ENCODE measurements around the gene ATXN1. TPM values are rescaled to one million over a fixed set of nuclear protein-coding genes. Genes with fewer than 3 reads are reported as not detected.

The ATXN1 gene
- total and polyA plus RNA-seq, 2 experiments from 2014 or later: 14.2 to 20.1 TPM

DNA sequence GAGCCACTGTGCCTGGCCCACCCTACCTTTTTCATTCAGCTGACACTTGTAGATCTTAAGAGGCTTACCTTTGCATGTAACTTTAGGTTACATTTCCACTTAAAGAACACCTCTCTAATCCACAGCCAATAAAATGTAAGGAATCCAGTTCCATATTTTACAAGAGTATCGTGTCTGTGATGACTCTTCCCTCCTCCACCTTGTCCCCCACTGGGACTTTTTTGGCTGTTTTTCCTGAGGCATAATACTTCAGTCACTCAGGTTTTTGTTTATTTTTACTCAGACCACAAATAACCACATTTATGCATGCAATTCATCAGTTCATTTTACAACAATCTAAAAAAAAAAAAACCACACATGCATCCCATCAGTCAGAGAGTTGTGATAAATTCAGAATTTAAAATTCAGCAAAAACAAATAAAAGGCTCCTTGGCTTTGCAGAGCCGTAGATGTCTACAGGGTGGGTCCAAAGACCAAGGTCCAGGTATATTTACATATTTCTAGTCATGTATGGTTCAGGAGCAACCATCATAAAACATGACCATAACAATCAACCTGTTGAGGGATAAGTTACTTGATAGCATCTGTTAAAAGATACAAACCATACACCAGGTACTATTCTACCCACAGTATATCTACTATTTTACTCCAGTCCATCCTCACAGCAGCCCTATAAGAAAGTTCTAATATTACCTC, 9.9 kb downstream of the ATXN1 start:
- Histone ChIP-seq H2AFZ (no peak overlapping the region), H3K27me3 (replicated peaks; ENCODE audit: insufficient read depth) (no peaks in the 10 kb centered on the region), H3K79me2 (ENCODE audit: insufficient read depth) (peaks cover 94% of the 10 kb centered on the region), H4K20me1 (ENCODE audit: insufficient read depth) (no peaks in the 10 kb centered on the region), H3F3A (ENCODE audit: insufficient read depth) (peaks cover 59% of the 10 kb centered on the region), H3K36me3 (ENCODE audit: low read depth) (peaks cover 15% of the 10 kb centered on the region; the same call in 1 of the 2 replicates), H3K9ac (0 out of 2 replicates have a peak overlapping the region, but pooled peaks have one; percentile 46), H3K9me2 (ENCODE audit: insufficient read depth) (no peaks in the 10 kb centered on the region), H3K9me3 (ENCODE audit: low read depth) (no peaks in the 10 kb centered on the region), H3K4me2 (ENCODE audit: unreplicated experiment) (peak overlapping the region; percentile 49), H3K4me3 (no peak overlapping the region), H3K4me1 (ENCODE audit: insufficient read depth) (peaks cover 57% of the 10 kb centered on the region), H3K27ac (peak overlapping the region; percentile 85)
- 39 to 41% methylated on average over 2 of the region's 2 CpGs for WGBS, 2 experiments (ENCODE audit: low coverage in 1 of 2, low lambda C conversion rate in 2 of 2, missing lambda C conversion rate in 2 of 2)
- in situ Hi-C loops (cut with MboI): no loop called here
- TF ChIP-seq EZH2phosphoT487 (IDR thresholded peaks at IDR 0.05; ENCODE audit: insufficient read depth, low read depth) (no peak), EZH2 (IDR thresholded peaks at IDR 0.05; ENCODE audit: insufficient read depth, poor library complexity, severe bottlenecking) (no peak)
- peak; percentile 62 for DNase-seq

DNA sequence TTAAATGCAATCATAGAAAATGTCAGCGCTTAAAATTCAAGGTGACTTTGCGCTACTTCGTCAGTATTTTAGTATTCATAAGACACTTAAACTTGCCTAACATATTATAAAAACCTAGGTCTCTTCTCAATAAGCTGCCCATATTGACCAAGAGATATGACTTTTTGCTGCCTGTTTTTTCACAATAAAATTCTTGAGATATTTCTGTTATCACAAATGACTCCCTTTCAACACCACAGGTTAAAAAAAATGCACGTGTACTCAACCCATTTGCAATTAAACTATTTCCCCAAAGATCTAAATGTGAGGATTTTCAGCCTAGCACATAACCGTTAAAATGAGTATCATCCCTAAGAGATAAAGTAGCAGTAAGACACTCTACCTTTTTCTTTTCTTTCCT, 10.7 kb downstream of the ATXN1 start:
- Histone ChIP-seq H3F3A (ENCODE audit: insufficient read depth) (peaks cover 57% of the 10 kb centered on the region), H3K4me1 (ENCODE audit: insufficient read depth) (peaks cover 61% of the 10 kb centered on the region), H3K79me2 (ENCODE audit: insufficient read depth) (peaks cover 94% of the 10 kb centered on the region), H4K20me1 (ENCODE audit: insufficient read depth) (no peaks in the 10 kb centered on the region), H3K9me3 (ENCODE audit: low read depth) (no peaks in the 10 kb centered on the region), H3K9me2 (ENCODE audit: insufficient read depth) (no peaks in the 10 kb centered on the region), H2AFZ (no peak overlapping the region), H3K4me3 (no peak overlapping the region), H3K27ac (peak overlapping the region; percentile 85), H3K36me3 (ENCODE audit: low read depth) (peaks cover 15% of the 10 kb centered on the region; the same call in 1 of the 2 replicates), H3K27me3 (replicated peaks; ENCODE audit: insufficient read depth) (no peaks in the 10 kb centered on the region), H3K9ac (no peak overlapping the region), H3K4me2 (ENCODE audit: unreplicated experiment) (peak overlapping the region; percentile 23)
- TF ChIP-seq EZH2 (IDR thresholded peaks at IDR 0.05; ENCODE audit: insufficient read depth, poor library complexity, severe bottlenecking) (no peak), EZH2phosphoT487 (IDR thresholded peaks at IDR 0.05; ENCODE audit: insufficient read depth, low read depth) (no peak)
- WGBS, 2 experiments (ENCODE audit: low coverage in 1 of 2, low lambda C conversion rate in 2 of 2, missing lambda C conversion rate in 2 of 2): 88 to 91% methylated on average over 5 of the region's 5 CpGs
- DNase-seq: no peak
- in situ Hi-C loops (cut with MboI): no loop called here

DNA sequence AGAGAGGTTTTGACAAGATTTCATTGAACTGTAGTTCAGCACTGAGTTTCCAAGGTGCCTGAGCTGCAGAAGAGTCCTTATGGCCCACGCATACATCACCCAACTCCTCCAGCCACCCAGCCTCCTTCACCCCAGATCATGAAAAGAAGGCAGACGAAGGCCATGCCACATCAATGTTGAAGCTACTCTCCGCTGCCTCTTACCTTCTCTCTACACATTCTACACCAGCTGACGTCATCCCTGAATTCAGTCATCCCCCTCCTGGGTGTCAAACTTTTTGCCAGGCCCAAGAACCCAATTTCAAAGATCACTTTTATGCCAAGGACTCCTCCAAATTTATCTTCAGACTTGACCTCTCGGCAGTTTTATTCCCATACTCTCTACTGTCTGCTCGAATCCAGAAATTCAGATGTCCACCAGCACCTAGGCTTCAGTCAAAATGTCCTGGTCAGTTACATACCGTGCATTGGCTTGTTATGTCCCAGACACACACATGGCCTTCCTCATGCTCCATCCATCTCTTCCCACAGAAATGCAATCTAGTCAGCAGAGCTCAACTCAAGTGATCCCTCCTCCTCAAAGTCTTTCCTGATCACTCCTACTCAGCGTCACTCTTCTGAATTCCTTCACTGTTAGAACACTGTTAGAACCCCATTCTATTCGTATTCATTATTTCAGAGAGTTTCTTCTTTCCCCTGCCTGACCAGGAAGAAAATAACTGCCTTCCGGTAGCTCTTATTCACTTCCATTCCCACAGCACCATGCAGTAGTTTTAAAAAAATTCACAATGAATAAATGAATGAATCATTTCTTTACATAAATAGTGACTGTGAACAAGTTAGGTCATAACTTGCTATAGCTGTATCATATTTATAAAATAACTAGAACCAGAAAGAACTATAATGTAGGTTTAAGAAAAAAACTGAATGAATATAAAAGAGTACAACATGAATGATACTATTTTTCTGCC, 11.5 kb downstream of the ATXN1 start:
- Histone ChIP-seq H3K9me3 (ENCODE audit: low read depth) (no peaks in the 10 kb centered on the region), H3K9ac (no peak overlapping the region), H3K27ac (peak overlapping the region; percentile 85; the same call in 1 of the 2 replicates), H3K36me3 (ENCODE audit: low read depth) (peaks cover 15% of the 10 kb centered on the region; the same call in 1 of the 2 replicates), H4K20me1 (ENCODE audit: insufficient read depth) (no peaks in the 10 kb centered on the region), H2AFZ (no peak overlapping the region), H3K4me1 (ENCODE audit: insufficient read depth) (peaks cover 68% of the 10 kb centered on the region), H3K79me2 (ENCODE audit: insufficient read depth) (peaks cover 94% of the 10 kb centered on the region), H3K4me3 (no peak overlapping the region), H3K4me2 (ENCODE audit: unreplicated experiment) (peak overlapping the region; percentile 23), H3K9me2 (ENCODE audit: insufficient read depth) (no peaks in the 10 kb centered on the region), H3K27me3 (replicated peaks; ENCODE audit: insufficient read depth) (no peaks in the 10 kb centered on the region), H3F3A (ENCODE audit: insufficient read depth) (peaks cover 50% of the 10 kb centered on the region)
- no peak for DNase-seq
- in situ Hi-C loops (cut with MboI): no loop called here
- TF ChIP-seq EZH2 (IDR thresholded peaks at IDR 0.05; ENCODE audit: insufficient read depth, poor library complexity, severe bottlenecking) (no peak), EZH2phosphoT487 (IDR thresholded peaks at IDR 0.05; ENCODE audit: insufficient read depth, low read depth) (no peak)
- WGBS, 2 experiments (ENCODE audit: low coverage in 1 of 2, low lambda C conversion rate in 2 of 2, missing lambda C conversion rate in 2 of 2): 88 to 91% methylated on average over 10 of the region's 10 CpGs

DNA sequence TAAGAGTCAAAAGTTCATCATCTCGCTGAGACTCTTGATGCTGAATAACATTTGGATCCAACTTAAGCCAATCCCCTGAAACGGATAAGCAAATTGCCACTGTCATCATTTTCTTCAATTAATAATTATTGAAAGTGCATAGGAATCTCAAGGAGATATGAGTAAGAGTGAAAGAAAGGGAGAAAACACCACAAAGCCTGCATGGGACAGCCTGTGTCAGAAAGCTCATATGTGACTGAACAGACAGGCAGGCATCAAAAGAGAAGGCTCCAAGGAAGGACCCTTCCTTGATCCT, 13.3 kb downstream of the ATXN1 start:
- no peaks in the 10 kb centered on the region for H3K9me2 ChIP-seq (ENCODE audit: insufficient read depth)
- H3K4me1 ChIP-seq (ENCODE audit: insufficient read depth): peaks cover 67% of the 10 kb centered on the region
- H3K79me2 ChIP-seq (ENCODE audit: insufficient read depth): peaks cover 94% of the 10 kb centered on the region
- in situ Hi-C loops (cut with MboI): no loop called here
- H3K27ac ChIP-seq: peak overlapping the region; percentile 64
- peak overlapping the region; percentile 6; the same call in 1 of the 2 replicates for H3K4me3 ChIP-seq
- H3K27me3 ChIP-seq (replicated peaks; ENCODE audit: insufficient read depth): no peaks in the 10 kb centered on the region
- H3K4me2 ChIP-seq (ENCODE audit: unreplicated experiment): peak overlapping the region; percentile 68
- H3K36me3 ChIP-seq (ENCODE audit: low read depth): peaks cover 15% of the 10 kb centered on the region; the same call in 1 of the 2 replicates
- H3F3A ChIP-seq (ENCODE audit: insufficient read depth): peaks cover 36% of the 10 kb centered on the region
- peak overlapping the region; percentile 54; the same call in 1 of the 2 replicates for H3K9ac ChIP-seq
- no peak for DNase-seq
- 62 to 67% methylated on average over 2 of the region's 2 CpGs for WGBS, 2 experiments (ENCODE audit: low coverage in 1 of 2, low lambda C conversion rate in 2 of 2, missing lambda C conversion rate in 2 of 2)
- TF ChIP-seq EZH2phosphoT487 (IDR thresholded peaks at IDR 0.05; ENCODE audit: insufficient read depth, low read depth) (no peak), EZH2 (IDR thresholded peaks at IDR 0.05; ENCODE audit: insufficient read depth, poor library complexity, severe bottlenecking) (no peak)
- no peak overlapping the region for H2AFZ ChIP-seq
- no peaks in the 10 kb centered on the region for H3K9me3 ChIP-seq (ENCODE audit: low read depth)
- H4K20me1 ChIP-seq (ENCODE audit: insufficient read depth): no peaks in the 10 kb centered on the region

Measured in GM23248 (cell line).